Measurements from ENCODE around the gene TANK. TPM values are rescaled to one million over a fixed set of nuclear protein-coding genes. Genes with fewer than 3 reads are reported as not detected.

TANK gene
- total and polyA plus RNA-seq, 5 experiments from 2014 or later = 32.7 to 65.8 (median 43.8) TPM

DNA sequence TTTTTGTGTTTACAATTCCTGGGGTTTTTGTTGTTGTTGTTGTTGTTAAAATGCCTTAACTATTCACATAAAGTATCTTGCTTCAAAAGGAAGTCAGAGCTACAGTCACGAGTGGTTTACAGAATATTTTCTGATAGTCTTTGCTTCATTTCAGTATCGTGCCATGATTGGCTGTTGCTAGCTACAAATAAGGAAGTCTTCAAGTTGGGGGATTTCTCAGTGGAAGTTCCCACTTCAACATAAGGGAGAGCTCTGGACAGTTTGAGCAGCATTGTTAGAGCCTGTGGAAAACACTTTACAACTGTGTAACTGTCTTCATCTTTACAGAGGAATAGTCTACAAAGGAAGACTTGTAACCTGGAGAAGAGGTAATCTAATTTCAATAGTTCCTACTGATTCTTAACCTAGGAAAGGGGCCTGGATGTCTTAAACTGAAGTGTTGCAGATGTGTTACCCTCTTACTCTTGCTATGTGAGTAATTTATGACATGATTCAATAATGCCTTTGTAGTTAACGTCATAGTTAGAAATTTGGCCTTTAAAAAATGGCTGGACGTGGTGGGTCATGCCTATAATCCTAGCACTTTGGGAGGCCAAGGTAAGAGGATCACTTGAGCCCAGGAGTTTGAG is 23.4 kb upstream of the TANK start:
- H3K27ac Mint-ChIP-seq = peak overlapping the region; percentile 70 to 97 (median 93)
- peaks cover 10 to 59% (median 45%) of the 10 kb centered on the region in 4 donors for H3K4me1 Mint-ChIP-seq
- peaks cover 0 to 6% (median 0%) of the 10 kb centered on the region in 3 donors for H3K36me3 Mint-ChIP-seq
- ATAC-seq (peak; percentile 88 to 93), DNase-seq (peak in 7 of 10 donors; percentile 23 to 49 (median 33))
- H3K4me3 Mint-ChIP-seq = peak overlapping the region; percentile 71 to 96 (median 86)
- peaks cover 0 to 2% (median 0%) of the 10 kb centered on the region in 5 donors for H3K27me3 Mint-ChIP-seq
- H3K9me3 Mint-ChIP-seq = peaks cover 0 to 3% (median 0%) of the 10 kb centered on the region in 9 donors
- POLR2A ChIA-PET = interaction anchor here (0.8 kb wide), 1 partner anchor 23 kb away, joined by 3 read pairs; the partner anchor contains the start of gene TANK

GRCh38 chr2:161138429-161138828 is 21.8 kb upstream of the TANK start:
- Mint-ChIP-seq H3K27ac (peak overlapping the region; percentile 8 to 97 (median 71)), H3K9me3 (peaks cover 0 to 2% (median 0%) of the 10 kb centered on the region in 9 donors), H3K4me3 (peak overlapping the region; percentile 62 to 89 (median 80)), H3K27me3 (no peaks in the 10 kb centered on the region), H3K36me3 (peaks cover 0 to 3% (median 0%) of the 10 kb centered on the region in 3 donors), H3K4me1 (peaks cover 16 to 75% (median 55%) of the 10 kb centered on the region in 4 donors)
- peak in 2 of 10 donors; percentile 6 to 22 for DNase-seq
- POLR2A ChIA-PET = interaction anchor here (0.6 kb wide), 1 partner anchor 43 kb away, joined by 7 read pairs; no protein-coding TSS in a partner anchor
- ATAC-seq = peak; percentile 43 to 54

- peak; percentile 37 to 44 for ATAC-seq
- peaks cover 0 to 2% (median 0%) of the 10 kb centered on the region in 9 donors for H3K9me3 Mint-ChIP-seq
- peak in 2 of 10 donors; percentile 6 to 33 for DNase-seq
- peak overlapping the region in 9 of 10 donors; percentile 20 to 97 (median 63) for H3K27ac Mint-ChIP-seq
- H3K36me3 Mint-ChIP-seq = peaks cover 0 to 2% (median 0%) of the 10 kb centered on the region in 3 donors
- no peaks in the 10 kb centered on the region for H3K27me3 Mint-ChIP-seq
- H3K4me1 Mint-ChIP-seq = peaks cover 16 to 84% (median 55%) of the 10 kb centered on the region in 4 donors
- peak overlapping the region; percentile 62 to 89 (median 82) for H3K4me3 Mint-ChIP-seq
- POLR2A ChIA-PET = no interaction called here
Measured at GRCh38 chr2:161139098-161139987, 20.9 kb upstream of the TANK start.

DNA sequence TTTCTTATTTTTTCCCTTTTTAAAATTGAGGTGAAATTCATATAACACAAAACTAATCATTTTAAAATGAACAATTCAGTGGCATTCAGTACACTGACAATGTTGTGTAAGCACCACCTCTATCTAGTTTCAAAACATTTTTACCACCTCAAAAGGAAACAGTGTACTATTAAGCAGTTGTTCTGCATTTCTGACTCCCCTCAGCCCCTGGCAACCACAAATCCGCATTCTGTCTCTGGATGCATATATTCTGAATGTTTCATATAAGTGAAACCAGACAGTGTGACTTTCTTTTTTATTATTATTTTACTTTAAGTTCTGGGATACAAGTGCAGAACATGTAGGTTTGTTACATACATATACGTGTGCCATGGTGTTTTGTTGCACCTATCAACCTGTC is 19.2 kb upstream of the TANK start:
- DNase-seq (no peak), ATAC-seq (no peak)
- Mint-ChIP-seq H3K27ac (peak overlapping the region in 3 of 10 donors; percentile 28 to 97 (median 46)), H3K4me1 (peaks cover 14 to 89% (median 53%) of the 10 kb centered on the region in 4 donors), H3K27me3 (no peaks in the 10 kb centered on the region), H3K9me3 (peaks cover 0 to 4% (median 0%) of the 10 kb centered on the region in 9 donors), H3K36me3 (peaks cover 0 to 2% (median 0%) of the 10 kb centered on the region in 3 donors), H3K4me3 (peak overlapping the region in 9 of 10 donors; percentile 1 to 68 (median 21))
- POLR2A ChIA-PET = interaction anchor here (0.6 kb wide), 1 partner anchor 9 kb away, joined by 8 read pairs; no protein-coding TSS in a partner anchor

DNA sequence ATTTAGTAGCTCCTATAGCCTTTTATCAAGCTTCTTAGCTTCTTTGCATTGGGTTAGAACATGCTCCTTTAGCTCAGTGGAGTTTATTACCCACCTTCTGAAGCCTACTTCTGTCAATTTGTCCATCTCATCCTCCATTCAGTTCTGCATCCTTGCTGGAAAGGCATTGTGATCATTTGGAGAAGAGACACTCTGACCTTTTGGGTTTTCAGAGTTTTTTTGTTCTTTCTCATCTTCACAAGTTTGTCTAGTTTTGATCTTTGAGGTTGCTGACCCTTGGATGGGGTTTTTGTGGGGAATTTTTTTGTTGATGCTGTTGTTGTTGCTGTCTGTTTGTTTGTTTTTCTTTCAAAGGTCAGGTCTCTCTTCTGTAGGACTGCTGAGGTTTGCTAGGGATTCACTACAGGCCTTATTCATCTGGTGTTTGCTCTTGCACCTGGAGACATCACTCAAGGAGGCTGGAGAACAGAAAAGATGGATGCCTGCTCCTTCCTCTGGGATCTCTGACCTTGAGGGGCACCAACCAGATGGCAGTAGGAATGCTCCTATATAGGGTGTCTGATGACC is 13.9 kb upstream of the TANK start:
- POLR2A ChIA-PET = no interaction called here
- DNase-seq = no peak
- ATAC-seq = no peak
- Mint-ChIP-seq H3K4me3 (no peak overlapping the region), H3K9me3 (peaks cover 9 to 40% (median 22%) of the 10 kb centered on the region in 9 donors), H3K4me1 (peaks cover 12 to 72% (median 28%) of the 10 kb centered on the region in 4 donors), H3K27me3 (no peaks in the 10 kb centered on the region), H3K27ac (peak overlapping the region in 2 of 10 donors; percentile 21 to 28), H3K36me3 (peaks cover 0 to 38% (median 32%) of the 10 kb centered on the region in 3 donors)

DNA sequence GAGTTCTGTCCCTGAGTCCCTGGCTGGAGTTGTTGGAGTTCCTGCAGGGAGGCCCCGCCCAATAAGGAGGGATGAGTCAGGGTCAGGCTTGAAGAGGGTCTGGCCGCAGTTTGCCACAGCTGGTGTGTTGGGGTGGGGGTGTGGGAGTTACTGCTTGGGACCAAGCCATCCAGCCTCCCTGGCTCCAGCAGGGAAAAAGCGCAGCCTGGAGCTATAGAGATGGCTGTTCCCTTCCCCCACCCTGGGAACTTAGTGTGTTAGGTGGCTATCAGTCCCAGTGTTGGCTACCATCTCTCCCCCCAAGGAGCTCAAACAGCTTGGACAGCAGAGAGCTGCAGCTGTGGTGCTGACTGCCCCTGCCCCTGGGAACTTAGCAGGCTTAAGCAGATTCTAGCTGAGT is 13.2 kb upstream of the TANK start:
- DNase-seq (no peak), ATAC-seq (no peak)
- Mint-ChIP-seq H3K4me1 (peaks cover 6 to 65% (median 23%) of the 10 kb centered on the region in 4 donors), H3K36me3 (peaks cover 0 to 42% (median 39%) of the 10 kb centered on the region in 3 donors), H3K9me3 (peaks cover 13 to 46% (median 29%) of the 10 kb centered on the region in 9 donors), H3K27ac (no peak overlapping the region), H3K4me3 (no peak overlapping the region), H3K27me3 (no peaks in the 10 kb centered on the region)
- POLR2A ChIA-PET = no interaction called here

GRCh38 chr2:161147856-161148255 is 12.4 kb upstream of the TANK start:
- Mint-ChIP-seq H3K27me3 (no peaks in the 10 kb centered on the region), H3K36me3 (peaks cover 0 to 46% (median 39%) of the 10 kb centered on the region in 3 donors), H3K9me3 (peaks cover 13 to 51% (median 33%) of the 10 kb centered on the region in 9 donors), H3K4me3 (no peak overlapping the region), H3K27ac (no peak overlapping the region), H3K4me1 (peaks cover 5 to 57% (median 17%) of the 10 kb centered on the region in 4 donors)
- POLR2A ChIA-PET = no interaction called here
- DNase-seq (no peak), ATAC-seq (no peak)

GRCh38 chr2:161150704-161151103 is 9.5 kb upstream of the TANK start:
- POLR2A ChIA-PET = interaction anchor here (0.7 kb wide), 1 partner anchor 10 kb away, joined by 8 read pairs; no protein-coding TSS in a partner anchor
- H3K27me3 Mint-ChIP-seq = no peaks in the 10 kb centered on the region
- peaks cover 1 to 40% (median 7%) of the 10 kb centered on the region in 4 donors for H3K4me1 Mint-ChIP-seq
- peaks cover 0 to 46% (median 44%) of the 10 kb centered on the region in 3 donors for H3K36me3 Mint-ChIP-seq
- ATAC-seq (no peak), DNase-seq (no peak)
- H3K27ac Mint-ChIP-seq = no peak overlapping the region
- peaks cover 13 to 51% (median 31%) of the 10 kb centered on the region in 9 donors for H3K9me3 Mint-ChIP-seq
- no peak overlapping the region for H3K4me3 Mint-ChIP-seq

- peaks cover 0 to 34% (median under 1%) of the 10 kb centered on the region in 4 donors for H3K4me1 Mint-ChIP-seq
- no peaks in the 10 kb centered on the region for H3K27me3 Mint-ChIP-seq
- DNase-seq (no peak), ATAC-seq (no peak)
- POLR2A ChIA-PET = no interaction called here
- H3K4me3 Mint-ChIP-seq = no peak overlapping the region
- H3K36me3 Mint-ChIP-seq = peaks cover 0 to 46% (median 44%) of the 10 kb centered on the region in 3 donors
- H3K9me3 Mint-ChIP-seq = peaks cover 13 to 51% (median 31%) of the 10 kb centered on the region in 9 donors
- H3K27ac Mint-ChIP-seq = no peak overlapping the region
Measured at GRCh38 chr2:161152302-161152701, 7.9 kb upstream of the TANK start.

DNA sequence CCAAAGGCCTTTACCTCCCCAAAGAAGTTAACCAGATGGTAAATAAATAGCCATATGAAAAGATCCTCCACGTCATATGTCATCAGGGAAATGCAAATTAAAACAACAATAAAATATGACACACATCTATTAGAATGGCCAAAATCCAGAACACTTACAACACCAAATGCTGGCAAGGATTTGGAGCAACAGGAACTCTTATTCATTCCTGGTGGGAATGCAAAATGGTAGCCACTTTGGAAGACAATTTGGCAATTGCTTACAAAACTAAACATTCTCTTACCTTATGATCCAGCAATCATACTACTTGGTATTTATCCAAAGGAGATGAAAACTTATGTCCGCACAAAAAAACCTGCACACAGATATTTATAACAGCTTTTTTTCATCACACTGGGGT is 1.3 kb upstream of the TANK start:
- peaks cover 12 to 58% (median 32%) of the 10 kb centered on the region in 4 donors for H3K4me1 Mint-ChIP-seq
- DNase-seq (no peak), ATAC-seq (no peak)
- peak overlapping the region in 5 of 10 donors; percentile 22 to 99 (median 54) for H3K4me3 Mint-ChIP-seq
- no peaks in the 10 kb centered on the region for H3K9me3 Mint-ChIP-seq
- H3K27me3 Mint-ChIP-seq = no peaks in the 10 kb centered on the region
- peaks cover 7 to 14% (median 9%) of the 10 kb centered on the region in 3 donors for H3K36me3 Mint-ChIP-seq
- POLR2A ChIA-PET = no interaction called here
- H3K27ac Mint-ChIP-seq = peak overlapping the region in 6 of 10 donors; percentile 24 to 98 (median 47)

- ATAC-seq (no peak), DNase-seq (no peak)
- POLR2A ChIA-PET = interaction anchor here (0.6 to 1.3 kb wide), 4 partner anchors 10 to 1448 kb away, joined by 3 to 4 read pairs (median 4); no protein-coding TSS in a partner anchor
- peak overlapping the region; percentile 71 to 99 (median 98) for H3K27ac Mint-ChIP-seq
- peaks cover 4 to 19% (median 7%) of the 10 kb centered on the region in 3 donors for H3K36me3 Mint-ChIP-seq
- peaks cover 12 to 60% (median 33%) of the 10 kb centered on the region in 4 donors for H3K4me1 Mint-ChIP-seq
- no peaks in the 10 kb centered on the region for H3K9me3 Mint-ChIP-seq
- H3K27me3 Mint-ChIP-seq = no peaks in the 10 kb centered on the region
- peak overlapping the region; percentile 96 to 100 (median 99) for H3K4me3 Mint-ChIP-seq
Measured at GRCh38 chr2:161159456-161160225, 587 bp upstream of the TANK start.
